Endothelial cell of umbilical vein (primary cell): Measurements from ENCODE around the gene RPL10A. TPM values are rescaled to one million over a fixed set of nuclear protein-coding genes. Genes with fewer than 3 reads are reported as not detected.

ENCODE experiments used
- BruUV-seq: library from RNA; stranded (reverse); fragments of 400-500 nt; replicated peaks from 2 replicates; lab custom pipeline; 2021; lab: Mats Ljungman, UMichigan
- CTCF ChIA-PET: fragments of 300-600, 350-600 bp; sonication (Branson Sonifier 250); formaldehyde crosslinking; loops from one replicate; lab custom pipeline; 2021; ENCODE audit warnings: antibody characterized with exemption, inconsistent platforms; lab: Charles Lee
- POLR2A ChIA-PET: fragments of 300-600, 350-600 bp; sonication (Branson Sonifier 250); formaldehyde crosslinking; loops from one replicate; lab custom pipeline; 2021; ENCODE audit warnings: antibody characterized with exemption, inconsistent platforms; lab: Charles Lee
- DNase-seq: peaks from one replicate; pipeline ENCODE4 v3.0.0-alpha.2; 2011; ENCODE audit warnings: low read depth, low spot score
- FAIRE-seq: peaks from 2 replicates; lab custom pipeline; 2011; peaks lifted over from hg19 to GRCh38; lab: Jason Lieb, UNC
- H2AFZ ChIP-seq: 2 replicates; pipeline ENCODE4 v1.6.0; 2012; ENCODE audit warnings: low read depth, low read length, control low read depth, inconsistent platforms
- H3K27ac ChIP-seq: 2 replicates; pipeline ENCODE4 v1.5.1; 2011; ENCODE audit warnings: low read depth, mild to moderate bottlenecking, control low read depth, low read length, moderate library complexity; ENCODE audit not compliant: insufficient read depth
- H3K27me3 ChIP-seq, 2 experiments: 2 replicates each; pipeline versions ENCODE4 v1.6.0 to v1.6.1; 2011; ENCODE audit warnings: low read length in 2 of 2, mixed read lengths in 1 of 2; ENCODE audit not compliant: control insufficient read depth in 2 of 2, insufficient read depth in 2 of 2
- H3K36me3 ChIP-seq, 2 experiments: 2 replicates in 1 of 2; 3 replicates in 1 of 2; pipeline ENCODE4 v1.5.1; 2011; ENCODE audit warnings: low read length in 2 of 2, mild to moderate bottlenecking in 1 of 2, moderate library complexity in 1 of 2; ENCODE audit not compliant: control insufficient read depth in 2 of 2, insufficient read depth in 2 of 2; ENCODE audit errors: extremely low read depth in 1 of 2
- H3K4me1 ChIP-seq: 3 replicates; pipeline ENCODE4 v1.5.1; 2011; ENCODE audit warnings: mild to moderate bottlenecking, low read length; ENCODE audit not compliant: control insufficient read depth, insufficient read depth; ENCODE audit errors: extremely low read depth
- H3K4me2 ChIP-seq: 2 replicates; pipeline ENCODE4 v1.6.1; 2011; ENCODE audit warnings: low read length, control low read depth, mixed read lengths; ENCODE audit not compliant: insufficient read depth
- H3K4me3 ChIP-seq, 3 experiments: fragments of 200-600 bp in 1 of 3; sonication (generic), shearing (Covaris generic) in 1 of 3; replicated peaks in 1 of 3; 2 replicates each; pipeline ENCODE4 v1.5.1; 2011 to 2016; ENCODE audit warnings: control low read depth in 3 of 3, low read length in 3 of 3, mild to moderate bottlenecking in 2 of 3, inconsistent platforms in 1 of 3, low read depth in 1 of 3, moderate library complexity in 1 of 3; ENCODE audit not compliant: insufficient read depth in 1 of 3
- H3K79me2 ChIP-seq: 2 replicates; pipeline ENCODE4 v1.6.0; 2012; ENCODE audit warnings: low read length, inconsistent platforms; ENCODE audit not compliant: control insufficient read depth, insufficient read depth
- H3K9ac ChIP-seq: replicated peaks from 2 replicates; pipeline ENCODE3; 2011; ENCODE audit warnings: low read length, control low read depth; ENCODE audit not compliant: insufficient read depth; ENCODE audit errors: extremely low read depth
- H3K9me1 ChIP-seq: replicated peaks from 3 replicates; pipeline ENCODE4 v1.6.0; 2011; ENCODE audit warnings: mild to moderate bottlenecking, low read length; ENCODE audit not compliant: control insufficient read depth, insufficient read depth; ENCODE audit errors: extremely low read depth
- H3K9me3 ChIP-seq: replicated peaks from 2 replicates; pipeline ENCODE4 v1.5.1; 2012; ENCODE audit warnings: low read length, inconsistent platforms; ENCODE audit not compliant: control insufficient read depth, insufficient read depth
- H4K20me1 ChIP-seq: replicated peaks from 2 replicates; pipeline ENCODE3; 2011; ENCODE audit warnings: mild to moderate bottlenecking, low read length; ENCODE audit not compliant: control insufficient read depth, insufficient read depth; ENCODE audit errors: extremely low read depth
- CTCF ChIP-seq, 2 donors: IDR thresholded peaks; 1 replicate in 1 of 2; 2 replicates in 1 of 2; pipeline ENCODE4 v1.5.1; 2011; ENCODE audit warnings: low read length in 2 of 2, mild to moderate bottlenecking in 2 of 2, moderate library complexity in 2 of 2, control low read depth in 1 of 2, inconsistent platforms in 1 of 2, low read depth in 1 of 2; ENCODE audit not compliant: insufficient read depth in 1 of 2; ENCODE audit errors: extremely low read depth in 1 of 2
- EZH2 ChIP-seq: IDR thresholded peaks from 2 replicates; pipeline ENCODE4 v1.6.1; 2012; ENCODE audit warnings: borderline replicate concordance, low read depth, mild to moderate bottlenecking, moderate library complexity, low read length, inconsistent platforms; ENCODE audit not compliant: severe bottlenecking
- FOS ChIP-seq: IDR thresholded peaks from 2 replicates; pipeline ENCODE4 v1.6.1; 2011; ENCODE audit warnings: mild to moderate bottlenecking, low read length, moderate library complexity, borderline replicate concordance; ENCODE audit not compliant: insufficient read depth
- GATA2 ChIP-seq: IDR thresholded peaks from 2 replicates; pipeline ENCODE4 v1.7.0; 2011; ENCODE audit warnings: low read depth, mild to moderate bottlenecking, moderate library complexity, mixed read lengths, low read length; ENCODE audit not compliant: insufficient read length, insufficient read depth
- JUN ChIP-seq: IDR thresholded peaks from 2 replicates; pipeline ENCODE4 v1.6.1; 2011; ENCODE audit warnings: borderline replicate concordance, low read depth; ENCODE audit not compliant: insufficient read length, insufficient read depth
- MAX ChIP-seq: IDR thresholded peaks from 2 replicates; pipeline ENCODE4 v1.6.1; 2011; ENCODE audit not compliant: insufficient read depth, insufficient read length
- MYC ChIP-seq: IDR thresholded peaks from one replicate; pipeline ENCODE4 v1.6.1; 2011; ENCODE audit warnings: mild to moderate bottlenecking, low read depth, low read length
- POLR2A ChIP-seq: IDR thresholded peaks from 2 replicates; pipeline ENCODE4 v1.6.1; 2012; ENCODE audit warnings: low read depth, mild to moderate bottlenecking, control low read depth, low read length
- POLR2AphosphoS5 ChIP-seq: IDR thresholded peaks from 2 replicates; pipeline ENCODE4 v1.6.1; 2012; ENCODE audit warnings: low read depth, mild to moderate bottlenecking, control low read depth, low read length, moderate library complexity; ENCODE audit not compliant: insufficient read depth
- dilution Hi-C: fragments of 300-500 bp; cut with MboI; formaldehyde crosslinking; loops from one replicate; pipeline ENCODE4 v1.15.0; 2019; ENCODE audit warnings: low sequenced_read_pairs; ENCODE audit not compliant: extremely low pct_ligation_motif_present
- intact Hi-C: fragments of 100-400 bp; cut with micrococcal nuclease; formaldehyde crosslinking; loops from one replicate; pipeline ENCODE4 v1.10.0; 2022
- polyA plus RNA-seq, 4 experiments: library from polyadenylated mRNA; depleted of rRNA in 3 of 4; stranded (reverse) in 3 of 4; unstranded in 1 of 4; fragments of >200 nt; gene quantifications; 2 replicates each; pipeline versions ENCODE4 v1.2.1 to v1.2.3, GENCODE V29; 2011 to 2012; ENCODE audit warnings: missing spikeins in 1 of 4
- total RNA-seq: library from RNA; stranded (reverse); gene quantifications from 2 replicates; pipeline ENCODE4 v1.2.3, GENCODE V29; 2021

The RPL10A gene
- total and polyA plus RNA-seq, 2 donors (not counting 3 experiments of a cell fraction or from before 2014, with no cell fraction given), result 1,339 to 1,956 TPM

GRCh38 chr6:35481226-35481625, 13.0 kb downstream of the RPL10A start:
- Histone ChIP-seq H3K4me2 (no peak overlapping the region), H3K9ac (no peak overlapping the region), H3K4me3 (no peak overlapping the region), H3K9me3 (no peaks in the 10 kb centered on the region), H2AFZ (no peak overlapping the region), H3K79me2 (no peaks in the 10 kb centered on the region), H3K27ac (no peak overlapping the region), H3K9me1 (no peaks in the 10 kb centered on the region), H3K36me3 (no peaks in the 10 kb centered on the region), H4K20me1 (no peaks in the 10 kb centered on the region), H3K4me1 (no peaks in the 10 kb centered on the region), H3K27me3 (no peaks in the 10 kb centered on the region)
- TF ChIP-seq POLR2AphosphoS5, result no peak
- TF ChIP-seq CTCF (IDR thresholded peaks at IDR 0.05; ENCODE audit: extremely low read depth in 1 of 2, insufficient read depth in 1 of 2, low read depth in 1 of 2, low read length in 2 of 2), result no peak
- TF ChIP-seq FOS, result no peak
- TF ChIP-seq MAX, result no peak
- no peak for TF ChIP-seq POLR2A
- no peak for TF ChIP-seq JUN
- TF ChIP-seq MYC, result no peak
- no peak for TF ChIP-seq EZH2
- no peak for TF ChIP-seq GATA2
- dilution Hi-C loops, result no loop called here
- FAIRE-seq (no peak), DNase-seq (no peak)
- ChIA-PET CTCF (interaction anchor here (0.7 to 2.3 kb wide), 5 partner anchors 10 to 138 kb away, joined by 3 to 8 read pairs (median 4); partner anchors contain the start of genes PPARD and TEAD3), POLR2A (interaction anchor here (0.8 kb wide), 1 partner anchor 9 kb away, joined by 5 read pairs; no protein-coding TSS in a partner anchor)
- intact Hi-C loops, result no loop called here
- no TSS peak for BruUV-seq
